HG02884 (cell line): ENCODE results near the gene RPL5.

Source experiments
- ATAC-seq: cut with Tn5 transposase; IDR thresholded peaks from one replicate; pipeline ENCODE4 v1.9.1; 2021; ENCODE audit warnings: mild to moderate bottlenecking, moderate library complexity; ENCODE audit not compliant: unreplicated experiment

RPL5 gene

DNA sequence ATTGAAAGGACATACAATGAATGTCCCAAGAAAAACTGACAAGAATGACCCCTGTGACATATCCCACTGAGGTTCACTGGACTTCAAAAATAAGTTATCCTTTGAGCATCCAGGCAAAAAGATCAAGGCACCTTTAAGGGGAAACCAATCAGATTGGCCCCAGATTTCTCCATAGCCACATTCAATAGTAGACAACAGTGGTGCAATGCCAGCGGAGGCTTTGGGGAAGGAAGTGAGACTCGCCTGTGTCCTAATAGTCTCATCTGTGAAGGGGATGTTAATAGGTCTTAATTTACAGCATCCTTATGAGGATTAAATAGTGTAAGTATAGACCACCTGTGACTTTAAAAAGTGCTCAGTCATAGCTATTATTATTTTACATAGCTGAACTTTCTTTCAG is 21.5 kb downstream of the RPL5 start:
- ATAC-seq = no peak

DNA sequence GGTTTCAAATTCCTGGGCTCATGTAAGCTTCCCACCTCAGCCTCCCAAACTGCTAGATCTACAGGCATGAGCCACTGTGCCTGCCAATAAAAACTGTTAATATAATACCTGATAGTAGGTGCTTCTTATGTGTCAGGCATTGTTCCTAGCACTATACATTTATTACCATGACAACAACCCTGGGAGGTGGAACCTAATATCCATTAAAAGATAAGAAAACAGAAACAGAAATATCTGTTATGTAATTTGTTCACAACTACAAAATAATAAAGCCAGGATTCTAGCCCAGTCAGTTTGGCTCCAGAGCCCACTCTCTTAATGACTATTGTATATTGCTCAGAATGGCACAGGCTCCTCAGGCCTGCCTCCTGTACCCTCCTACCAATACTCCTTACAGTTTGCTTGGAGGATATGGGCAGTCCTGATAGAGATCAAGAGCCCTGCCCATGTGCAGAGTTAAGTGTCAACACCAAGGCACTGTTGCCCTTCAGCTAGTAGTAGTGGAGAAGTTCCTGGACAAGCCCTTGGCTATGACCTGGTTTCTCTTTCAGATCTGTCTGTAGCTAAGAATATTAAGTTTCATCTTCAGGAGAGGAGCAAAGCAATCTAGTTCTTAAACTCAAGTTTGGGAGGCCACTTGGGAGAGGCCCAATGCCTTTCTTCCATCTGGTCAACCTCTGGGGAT is 22.4 kb downstream of the RPL5 start:
- no peak for ATAC-seq

GRCh38 chr1:92855236-92855635 is 23.4 kb downstream of the RPL5 start:
- ATAC-seq = no peak

- no peak for ATAC-seq
Measured at GRCh38 chr1:92857817-92858216, 26.0 kb downstream of the RPL5 start.

DNA sequence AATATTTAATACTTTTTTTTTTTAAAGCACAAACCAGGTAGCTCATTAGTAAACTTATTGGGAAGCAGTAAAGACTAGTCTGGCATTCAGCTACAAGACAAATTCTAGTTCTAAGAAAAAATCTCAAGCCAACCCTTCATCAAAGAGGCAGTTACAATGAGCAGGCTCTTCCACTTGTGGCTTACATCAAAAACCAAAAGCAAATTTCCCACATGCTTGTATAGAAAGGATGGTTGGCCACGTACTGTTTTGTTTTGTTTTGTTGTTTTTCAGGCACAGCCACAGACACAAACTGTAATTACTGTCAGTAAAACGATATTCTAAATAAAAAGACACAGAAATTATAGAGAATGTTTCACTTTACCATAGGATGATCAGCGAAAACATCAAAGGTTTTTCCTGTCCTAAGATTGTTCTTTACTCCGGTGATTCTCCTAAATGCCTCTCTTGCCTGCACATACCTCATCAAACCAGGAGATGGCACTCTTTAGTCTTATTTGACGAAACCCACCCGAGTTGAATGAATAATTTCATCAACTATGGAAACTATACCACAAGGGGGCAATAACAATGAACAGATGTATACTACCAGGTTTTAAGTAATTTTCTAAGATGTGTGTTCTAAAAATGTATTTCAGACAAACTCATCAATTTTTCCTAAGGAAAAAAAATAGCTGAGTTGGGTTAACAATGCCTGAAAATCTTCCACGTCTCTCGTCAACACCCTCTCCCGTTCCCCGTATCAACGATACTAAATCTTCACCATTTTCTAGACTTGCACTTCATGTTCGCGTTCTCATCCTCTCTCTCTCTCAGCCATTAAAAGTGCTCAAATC is 26.9 kb downstream of the RPL5 start:
- no peak for ATAC-seq

GRCh38 chr1:92859400-92860039 is 27.7 kb downstream of the RPL5 start:
- no peak for ATAC-seq

GRCh38 chr1:92862605-92863004 is 30.8 kb downstream of the RPL5 start:
- no peak for ATAC-seq

- ATAC-seq = no peak
Measured at GRCh38 chr1:92864131-92864530, 32.3 kb downstream of the RPL5 start.

GRCh38 chr1:92870591-92870990 is 38.8 kb downstream of the RPL5 start:
- ATAC-seq = no peak

DNA sequence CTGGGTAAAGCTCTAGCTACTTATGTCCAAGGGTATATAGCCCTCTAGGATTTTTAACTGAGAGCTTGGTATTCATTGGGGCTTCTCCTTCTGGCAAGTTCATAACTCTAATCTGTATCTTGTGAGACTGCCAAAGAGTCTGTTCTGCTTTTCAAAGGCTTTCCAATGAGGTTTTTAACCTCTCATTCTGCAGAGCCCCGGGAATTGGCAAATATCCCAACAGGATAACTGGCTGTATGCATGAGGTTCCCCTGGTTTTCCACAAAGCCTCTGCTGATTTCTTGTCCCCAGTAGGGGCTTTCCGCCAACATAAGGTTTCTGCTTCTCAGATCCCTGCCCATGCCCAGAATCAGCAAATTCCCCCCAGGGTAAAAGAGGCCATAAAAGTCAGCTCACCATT is 40.9 kb downstream of the RPL5 start:
- ATAC-seq = no peak

GRCh38 chr1:92874987-92875386 is 43.1 kb downstream of the RPL5 start:
- no peak for ATAC-seq

DNA sequence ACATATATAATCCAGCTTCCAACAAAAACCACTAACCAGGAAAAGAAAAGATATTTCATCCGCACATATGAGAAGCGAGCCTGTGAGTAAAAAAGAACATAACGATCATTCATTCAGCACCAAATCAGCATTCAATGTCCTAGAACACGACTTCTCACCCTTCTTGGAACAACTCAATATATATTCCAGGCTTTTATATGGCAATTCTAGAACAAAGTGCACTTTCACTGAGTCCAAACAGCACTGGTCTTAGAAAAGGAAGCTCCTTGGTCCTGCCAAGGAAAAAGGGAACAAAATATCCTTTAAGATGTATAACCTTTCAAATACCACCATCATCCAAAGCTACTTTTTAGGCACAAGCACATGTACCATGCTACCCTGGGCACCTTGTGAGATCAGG is 44.5 kb downstream of the RPL5 start:
- ATAC-seq = no peak

DNA sequence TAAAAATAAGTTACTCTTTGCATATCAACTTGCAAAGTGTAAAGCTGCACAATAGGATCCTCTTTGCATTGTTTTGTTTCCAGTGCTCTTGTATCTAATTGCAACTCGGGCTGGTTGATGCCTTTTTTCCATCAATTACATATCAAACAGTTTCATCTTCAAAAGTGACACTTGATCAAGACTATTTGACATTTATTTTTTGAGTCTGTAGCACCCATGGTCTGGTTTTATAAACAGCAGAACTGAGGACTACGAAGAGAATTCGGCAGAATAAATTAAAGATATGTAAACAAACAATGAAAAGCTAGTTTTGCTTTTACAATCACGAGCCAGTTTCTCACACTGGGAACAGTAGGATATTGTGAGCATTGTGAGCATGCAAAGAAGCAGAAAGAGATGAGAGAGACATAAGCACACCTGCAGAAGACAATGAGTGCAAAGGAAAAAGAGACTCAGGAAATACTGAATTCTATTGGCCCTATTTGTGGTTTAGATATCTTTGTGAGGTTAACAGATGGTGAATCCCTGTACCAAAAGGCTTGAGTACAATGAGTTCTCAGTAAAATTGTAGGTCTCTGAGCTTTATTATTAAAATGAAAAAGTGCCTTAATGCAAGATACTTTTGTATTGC is 45.4 kb downstream of the RPL5 start:
- ATAC-seq = no peak

- no peak for ATAC-seq
Measured at GRCh38 chr1:92877792-92878191, 46.0 kb downstream of the RPL5 start.

GRCh38 chr1:92879316-92879968 is 47.6 kb downstream of the RPL5 start:
- no peak for ATAC-seq

DNA sequence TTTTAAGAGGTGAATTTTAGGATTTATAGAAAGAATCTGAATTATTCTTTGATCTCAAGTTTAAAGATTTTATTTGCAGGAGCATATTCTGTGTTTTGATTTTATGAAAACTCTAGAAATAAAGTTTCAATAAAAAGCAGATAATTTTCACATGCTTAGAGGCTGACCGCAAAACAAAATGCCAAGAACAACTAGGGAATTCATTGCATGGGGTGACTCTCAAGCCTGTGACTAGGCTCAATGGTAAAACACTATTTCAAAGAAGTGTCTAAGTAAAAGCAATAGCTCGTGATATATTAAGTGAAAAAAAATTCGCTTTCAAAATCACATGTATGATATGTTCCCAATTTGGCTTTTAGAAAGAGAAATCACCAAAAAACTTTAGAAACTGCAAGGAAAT is 49.6 kb downstream of the RPL5 start:
- ATAC-seq = no peak

- no peak for ATAC-seq
Measured at GRCh38 chr1:92882819-92883218, 51.0 kb downstream of the RPL5 start.

DNA sequence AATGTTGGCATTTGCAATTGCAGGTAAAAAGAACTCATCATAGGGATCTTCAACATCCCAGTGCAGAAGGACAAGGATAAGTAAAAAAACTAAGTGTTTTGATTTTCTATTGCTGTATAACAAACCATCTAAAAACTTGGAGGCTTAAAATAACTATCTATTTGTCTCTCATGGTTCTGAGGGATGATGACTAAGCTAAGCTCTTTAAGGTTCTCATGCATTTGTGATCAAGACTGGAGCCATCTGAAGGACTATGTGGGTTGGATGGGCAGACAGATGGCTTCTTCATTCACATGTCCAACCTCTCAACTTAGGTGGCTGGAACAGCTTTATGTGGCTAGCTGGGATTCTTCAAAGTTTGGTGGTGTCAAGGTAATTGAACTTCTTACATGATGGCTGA is 51.5 kb downstream of the RPL5 start:
- ATAC-seq = no peak

- no peak for ATAC-seq
Measured at GRCh38 chr1:92884195-92884594, 52.4 kb downstream of the RPL5 start.

GRCh38 chr1:92886886-92887419 is 55.1 kb downstream of the RPL5 start:
- ATAC-seq = no peak

DNA sequence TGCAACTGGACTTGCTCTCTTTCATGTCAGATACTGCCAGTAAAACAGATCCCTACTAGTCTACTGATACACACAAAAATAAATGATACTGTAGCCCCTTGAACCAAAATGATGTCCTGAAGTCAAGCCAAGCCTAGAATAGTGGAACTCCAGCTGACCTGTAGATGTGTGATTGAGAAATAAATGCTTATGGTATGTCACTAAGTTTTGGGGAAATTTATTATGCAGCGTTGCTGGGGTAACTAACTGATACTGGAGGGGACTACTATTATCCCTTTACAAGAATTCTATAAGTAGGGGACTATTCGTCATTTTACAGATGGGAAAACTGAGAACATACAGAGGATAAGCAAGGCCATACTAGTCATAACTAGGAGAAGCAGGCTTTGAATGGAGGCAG is 55.6 kb downstream of the RPL5 start:
- no peak for ATAC-seq
